ENCODE results near the gene RIPPLY2.
A peak's percentile ranks its signal among the peaks of the same experiment; 100 is the strongest.
"Not testable (repeated sequence)": the region's sequence is repeated elsewhere in the genome, so short reads cannot be mapped to it uniquely, and the experiment has no call there.

RIPPLY2 gene

DNA sequence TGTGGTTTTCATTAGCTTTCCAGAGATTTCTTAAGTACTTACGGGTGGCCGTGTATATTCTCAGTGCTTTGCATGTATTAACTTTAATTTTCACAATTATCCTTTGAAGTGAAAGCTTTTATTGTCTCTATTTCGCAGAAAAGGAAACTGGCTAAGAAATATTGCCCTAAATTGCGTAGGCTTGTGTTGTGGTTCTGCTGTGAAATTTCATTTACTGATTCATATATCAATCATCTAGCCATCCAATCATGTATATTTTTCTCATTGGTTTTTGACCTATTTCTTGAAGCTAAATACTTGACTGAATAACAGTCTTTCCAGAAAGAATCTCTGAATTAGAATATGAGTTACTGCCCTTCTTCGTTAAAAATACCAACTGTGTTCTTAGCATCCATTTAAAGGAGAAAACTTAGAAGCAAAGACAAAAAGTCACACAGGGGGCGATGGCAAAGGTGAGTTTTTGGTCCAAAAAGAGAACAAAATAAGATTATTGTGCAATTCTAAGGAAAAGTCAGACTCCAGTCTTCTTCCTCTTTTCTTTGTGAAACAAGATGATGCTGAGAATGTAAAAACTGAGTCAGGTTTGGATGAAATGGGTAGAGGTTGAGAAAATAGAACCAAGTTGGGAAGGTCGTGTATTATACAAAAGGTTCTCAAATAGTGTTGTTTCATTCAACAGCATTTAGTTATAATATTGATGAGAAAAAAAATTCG lies 7.8 kb downstream of the RIPPLY2 start:
- no peak for DNase-seq

DNA sequence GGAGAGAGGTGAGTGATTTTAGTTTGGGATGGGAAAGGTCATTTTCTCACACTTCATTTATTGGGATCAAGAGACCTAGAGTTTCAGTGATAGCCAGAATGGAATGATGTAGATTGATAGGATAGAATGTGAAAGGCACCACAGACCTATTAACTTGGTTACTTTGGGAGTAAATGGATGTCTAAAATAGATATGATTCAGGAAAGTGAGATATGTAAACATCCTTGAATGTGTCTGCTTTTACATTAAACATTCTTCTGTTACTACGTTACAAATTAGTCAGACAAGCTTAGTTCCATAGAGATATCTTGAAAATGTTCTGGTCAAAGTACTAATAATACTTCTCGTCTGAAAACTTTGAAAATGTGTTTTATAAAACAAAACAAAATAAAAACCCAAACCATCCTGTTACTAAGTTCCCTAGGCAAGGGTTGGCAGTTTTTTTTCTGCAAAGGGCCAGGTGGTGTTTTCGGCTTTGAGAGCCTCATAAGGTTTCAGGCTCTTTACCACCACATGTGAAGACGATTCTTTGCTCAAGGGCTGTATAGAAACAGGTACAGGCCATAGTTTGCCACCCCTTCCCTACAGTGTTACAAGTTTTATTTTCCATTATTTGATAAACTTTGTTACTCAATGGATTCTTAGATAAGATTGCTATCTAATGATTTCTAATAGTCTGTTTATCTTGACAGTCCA lies 9.8 kb downstream of the RIPPLY2 start:
- no peak for DNase-seq

DNA sequence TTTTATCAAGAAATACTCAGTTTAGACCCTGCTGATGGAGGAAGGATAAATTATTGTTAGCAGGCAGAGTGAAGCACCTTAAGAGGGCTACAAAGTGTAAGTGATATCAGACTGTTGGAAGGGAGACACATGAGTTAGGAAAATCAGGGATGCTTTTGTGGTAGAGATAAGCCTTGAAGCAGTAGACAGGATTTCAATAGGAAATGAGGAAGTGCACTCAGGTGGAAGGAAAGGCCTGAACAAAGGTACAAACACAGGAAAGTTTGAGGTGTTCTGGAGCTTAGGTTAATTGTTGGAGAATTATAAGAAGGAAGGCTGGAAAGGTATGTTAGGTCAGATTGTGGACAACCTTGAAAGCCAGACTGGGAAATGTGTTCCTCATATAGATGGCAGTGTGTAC lies 13.9 kb downstream of the RIPPLY2 start:
- DNase-seq, result no peak

DNA sequence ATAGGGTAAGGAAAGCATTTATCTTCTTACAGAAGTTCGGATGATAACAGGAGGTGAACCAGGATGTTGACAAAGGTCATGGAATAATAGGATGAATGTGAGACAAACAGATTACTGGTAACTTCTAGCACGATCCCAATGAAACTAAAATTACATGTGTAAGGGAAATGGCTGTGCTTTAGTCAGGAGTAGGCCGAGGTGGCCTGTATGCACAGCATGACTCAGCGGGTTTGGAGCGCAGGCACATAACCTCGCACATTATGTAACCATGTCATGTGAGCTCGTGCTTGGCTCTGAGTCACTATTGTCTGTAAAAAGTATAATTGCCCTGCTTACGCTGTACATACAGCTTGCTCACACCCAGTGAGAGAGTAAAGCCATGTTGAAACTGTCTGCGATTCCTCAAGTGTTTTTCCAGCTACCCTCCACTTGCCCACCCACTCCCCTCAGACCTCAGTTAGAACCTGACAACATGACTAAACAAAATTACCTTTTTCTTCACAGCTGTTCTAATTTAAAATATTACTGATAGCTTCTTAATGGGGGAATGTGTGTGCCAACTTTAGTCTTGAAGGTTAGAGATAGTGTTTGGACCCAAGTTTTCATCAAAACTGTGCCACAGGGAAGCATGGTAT lies 14.5 kb downstream of the RIPPLY2 start:
- peak in 1 of 2 experiments; percentile 9 for DNase-seq

DNA sequence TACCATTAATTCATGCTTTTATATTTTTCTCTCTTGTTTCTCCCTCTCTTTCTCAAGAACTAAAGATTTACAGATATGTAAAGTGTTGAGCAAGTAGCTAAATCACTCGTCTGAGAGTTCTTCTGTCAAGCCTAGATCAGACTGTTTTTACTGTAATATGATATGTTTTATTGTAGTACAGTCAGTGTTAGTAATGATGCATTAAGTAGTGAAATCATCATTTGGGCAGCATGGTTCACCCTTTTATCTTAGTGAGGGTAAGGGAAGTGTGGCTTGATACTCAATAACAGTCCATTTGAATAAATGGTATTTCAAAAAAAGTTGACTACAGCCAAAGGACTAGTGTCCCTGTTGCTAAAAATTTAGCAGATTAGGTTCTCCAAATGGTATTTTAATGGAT lies 15.5 kb downstream of the RIPPLY2 start:
- DNase-seq, result no peak

DNA sequence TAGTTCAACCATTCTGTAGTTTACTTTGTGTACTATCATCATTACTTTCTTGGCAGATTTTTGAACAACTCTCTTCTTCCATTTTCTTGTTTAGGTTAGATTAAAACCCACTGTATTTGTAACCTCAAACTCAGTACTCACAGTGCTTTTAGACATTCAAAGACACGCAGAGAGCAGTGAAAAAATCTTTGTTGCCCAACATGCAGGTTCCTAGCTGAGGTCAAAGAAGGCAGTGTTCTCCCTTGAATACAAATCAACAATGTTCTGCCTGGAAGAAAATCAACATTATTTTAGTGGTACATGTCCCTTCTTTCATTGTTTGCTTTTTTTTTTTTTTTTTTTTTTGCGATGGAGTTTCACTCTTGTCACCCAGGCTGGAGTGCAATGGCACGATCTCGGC lies 17.5 kb downstream of the RIPPLY2 start:
- no peak for DNase-seq

DNA sequence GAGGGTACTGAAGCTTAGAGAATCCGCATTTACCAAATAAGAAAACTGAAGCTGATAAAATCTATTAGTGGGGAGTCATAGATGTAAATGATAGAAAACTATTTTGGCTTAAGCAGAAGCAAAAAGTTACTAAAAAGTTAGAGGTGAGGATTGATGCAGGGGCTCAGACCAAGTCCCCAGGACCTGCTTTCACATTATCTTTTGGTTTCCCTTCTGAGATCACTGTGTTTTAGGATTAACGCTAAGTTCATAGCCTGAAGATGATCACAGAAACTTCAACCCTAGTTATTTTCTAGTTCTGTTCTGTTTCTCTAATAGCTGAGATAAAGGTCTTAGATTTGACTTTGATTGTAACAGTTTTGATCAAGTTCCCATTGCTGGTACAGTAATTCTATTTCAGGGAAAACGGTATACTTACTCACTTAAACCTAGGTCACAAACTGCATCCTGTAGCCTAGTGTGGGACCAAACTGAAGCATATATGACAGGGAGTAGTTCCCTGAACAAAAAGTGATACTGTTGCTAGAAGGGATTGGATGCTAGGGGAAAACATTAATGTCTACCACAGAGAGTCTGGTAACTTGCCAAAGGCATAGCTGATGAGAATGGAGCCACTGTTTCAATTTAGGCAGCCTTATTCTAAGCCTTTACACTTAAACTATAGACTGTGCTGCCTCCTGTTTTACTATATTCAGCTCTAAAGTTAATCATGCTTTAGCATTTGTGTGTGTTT lies 19.4 kb downstream of the RIPPLY2 start:
- DNase-seq, result no peak

DNA sequence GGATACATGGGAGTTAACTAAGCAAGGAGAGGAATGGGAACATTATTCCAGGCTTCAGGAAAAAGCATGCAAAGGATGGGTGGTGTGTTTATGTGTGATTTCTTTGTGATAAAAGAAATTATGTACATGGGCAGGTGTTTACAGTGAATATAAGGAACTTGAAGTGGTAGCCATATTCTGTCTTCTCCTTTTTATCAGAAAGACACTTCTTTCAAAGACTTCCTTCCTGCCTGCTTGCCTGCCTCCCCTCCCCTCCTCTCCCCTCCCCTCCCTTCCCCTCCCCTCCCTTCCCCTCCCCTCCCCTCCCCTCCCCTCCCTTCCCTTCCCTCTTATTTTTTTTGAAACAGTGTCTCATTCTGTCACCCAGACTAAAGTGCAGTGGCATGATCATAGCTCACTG lies 20.7 kb downstream of the RIPPLY2 start:
- DNase-seq, result no peak

DNA sequence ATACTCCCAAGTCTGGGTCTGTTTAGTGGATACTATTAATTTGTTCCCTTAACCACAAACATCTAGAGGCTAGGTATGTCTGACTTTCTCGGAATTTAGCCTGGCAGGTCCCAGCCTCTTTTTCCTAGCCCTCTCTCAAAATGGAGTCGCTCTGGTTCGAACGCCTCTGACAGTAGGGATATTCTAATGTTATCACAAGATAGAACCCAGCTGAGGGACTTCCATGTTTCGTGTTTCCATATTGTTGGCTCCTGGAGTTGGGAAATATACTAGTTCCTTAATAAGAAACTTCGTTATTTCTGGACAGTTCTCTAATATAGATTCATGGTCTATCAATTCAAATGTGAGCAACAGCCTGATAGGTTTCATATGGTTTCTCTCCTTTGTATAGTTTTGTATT lies 22.7 kb downstream of the RIPPLY2 start:
- no peak for DNase-seq

DNA sequence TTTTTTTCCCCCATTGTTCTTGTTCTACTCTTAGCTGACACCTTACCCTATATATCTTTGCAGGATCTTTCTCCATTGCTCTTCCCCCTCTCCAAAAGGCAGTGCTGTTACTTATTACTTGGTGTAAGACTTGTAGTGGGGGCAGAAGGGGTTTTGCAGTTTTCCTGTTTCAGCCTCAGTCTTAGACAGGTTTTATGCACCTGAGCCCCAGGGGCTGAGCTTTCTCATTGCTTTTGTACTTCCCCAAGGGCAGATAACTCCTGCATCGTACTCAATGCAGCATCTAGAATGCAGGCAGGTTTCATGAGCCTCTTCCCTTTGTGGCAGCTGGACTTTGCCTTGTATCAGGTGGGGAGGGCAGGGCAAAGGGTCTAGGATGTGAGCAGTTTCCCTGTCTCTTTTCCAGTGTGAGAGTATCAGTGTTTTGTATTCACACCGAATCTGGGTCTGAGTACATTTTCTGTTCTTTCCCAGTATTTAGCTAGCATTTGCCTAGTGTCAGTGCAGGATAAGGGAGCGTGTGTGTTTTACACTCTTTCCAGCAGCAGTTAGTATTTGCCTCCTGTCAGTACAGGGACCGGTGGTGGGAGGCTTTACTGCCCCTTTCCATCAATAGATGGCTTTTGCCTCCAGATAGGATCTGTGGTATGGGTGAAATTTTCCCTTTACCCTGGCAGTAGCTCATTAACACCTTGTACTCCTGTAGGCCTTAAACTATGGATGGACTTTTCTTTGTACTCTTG lies 25.9 kb downstream of the RIPPLY2 start:
- DNase-seq, result no peak

DNA sequence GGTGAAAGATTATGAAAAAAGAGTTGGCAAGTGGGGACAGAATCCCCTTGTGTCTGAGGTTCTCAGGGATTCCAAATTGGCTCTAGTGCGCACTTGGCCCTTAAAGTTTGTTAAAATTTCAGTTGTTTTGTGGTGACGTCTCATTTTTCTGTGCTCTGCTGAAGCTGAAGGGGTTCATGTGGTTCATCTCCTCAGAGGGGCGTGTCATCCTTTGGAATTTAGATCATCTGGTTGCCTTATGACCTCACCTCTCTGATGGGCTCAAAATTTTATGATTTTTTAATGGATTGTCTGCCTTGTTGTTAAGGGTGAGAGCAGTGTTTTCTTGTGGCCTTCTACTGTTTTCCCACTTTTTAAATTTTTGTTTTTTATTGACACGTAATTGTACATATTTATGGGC lies 26.6 kb downstream of the RIPPLY2 start:
- no peak for DNase-seq

DNA sequence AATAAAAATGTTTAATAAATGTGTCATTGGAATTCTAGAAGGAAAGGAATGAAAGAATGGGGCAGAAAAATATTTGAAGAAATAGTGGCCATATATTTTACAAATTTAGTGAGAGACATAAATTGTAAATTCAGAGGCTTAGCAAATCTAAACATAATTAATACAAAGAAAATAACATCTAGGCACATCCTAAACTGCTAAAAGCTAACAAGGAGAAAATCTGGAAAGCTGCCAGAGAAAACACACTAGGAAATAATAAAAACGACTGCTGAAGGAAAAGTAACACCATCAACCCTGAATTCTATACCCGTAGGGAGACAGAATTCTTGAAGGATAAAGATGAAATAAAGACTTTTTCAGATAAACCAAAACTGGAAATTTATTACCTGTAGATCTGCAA lies 30.1 kb downstream of the RIPPLY2 start:
- no peak for DNase-seq

DNA sequence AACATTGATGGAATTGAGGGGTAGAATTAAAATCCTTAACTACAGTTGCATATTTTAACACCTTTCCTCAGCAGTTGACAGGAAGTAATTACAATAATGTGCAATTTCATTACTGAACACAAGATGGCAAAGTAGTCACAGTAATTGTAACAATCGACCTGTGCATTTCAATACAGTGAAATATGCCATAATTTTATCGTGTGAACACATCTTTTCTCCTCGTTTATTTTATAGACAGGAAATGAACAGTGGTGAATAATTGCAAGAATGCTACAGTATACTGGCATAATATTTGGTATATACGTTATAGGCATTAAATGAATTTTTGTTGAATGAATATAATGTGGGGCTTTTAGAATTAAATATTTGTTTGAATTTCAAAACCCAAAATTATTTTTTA lies 31.4 kb downstream of the RIPPLY2 start:
- DNase-seq, result no peak

DNA sequence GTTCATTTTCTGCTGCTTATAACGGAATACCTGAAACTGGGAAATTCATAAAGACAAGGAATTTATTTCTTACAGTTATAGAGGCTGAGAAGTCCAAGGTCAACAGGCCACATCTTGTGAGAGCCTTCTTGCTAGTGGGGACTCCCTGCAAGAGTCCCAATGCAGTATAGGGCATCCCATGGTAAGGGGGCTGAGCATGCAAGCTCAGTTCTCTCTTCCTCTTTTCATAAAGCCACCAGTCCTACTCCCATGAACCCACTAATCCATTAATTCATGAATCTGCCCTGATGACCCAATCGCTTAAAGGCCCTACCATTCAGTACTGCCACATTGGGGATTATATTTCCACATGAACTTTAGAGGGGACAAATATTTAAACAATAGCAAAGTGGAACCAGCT lies 32.8 kb downstream of the RIPPLY2 start:
- no peak for DNase-seq

DNA sequence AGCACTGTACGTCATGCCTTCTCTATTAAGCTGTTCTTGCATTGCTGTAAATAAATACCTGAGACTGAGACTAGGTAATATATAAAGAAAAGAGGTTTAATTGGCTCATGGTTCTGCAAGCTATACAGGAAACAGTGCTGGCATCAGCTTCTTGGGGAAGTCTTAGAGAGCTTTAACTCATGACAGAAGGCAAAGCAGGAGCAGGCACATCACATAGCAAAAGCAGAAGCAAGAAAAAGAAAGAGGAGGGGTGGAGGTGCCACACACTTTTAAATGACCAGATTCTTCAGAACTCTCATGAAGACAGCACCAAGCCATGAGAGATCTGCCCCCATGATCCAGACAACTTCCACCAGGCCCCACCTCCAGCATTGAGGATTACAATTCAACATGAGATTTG lies 36.5 kb downstream of the RIPPLY2 start:
- no peak for DNase-seq

DNA sequence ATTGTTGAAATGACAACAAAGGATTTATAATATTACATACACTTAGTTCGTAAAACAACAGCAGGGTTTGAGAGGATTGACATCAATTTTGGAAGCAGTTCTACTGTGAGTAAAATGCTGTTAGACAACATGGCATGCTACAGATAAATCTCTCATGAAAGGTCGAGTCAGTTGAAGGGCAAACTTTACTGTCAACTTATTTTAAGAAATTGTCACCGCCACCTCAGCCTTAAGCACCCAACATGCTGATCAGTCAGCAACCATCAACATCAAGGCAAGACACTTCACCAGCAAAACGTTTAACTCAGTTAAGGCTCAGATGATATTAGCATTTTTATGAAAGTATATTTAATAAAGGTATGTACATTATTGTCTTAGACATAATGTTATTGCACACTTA lies 37.4 kb downstream of the RIPPLY2 start:
- no peak for DNase-seq

DNA sequence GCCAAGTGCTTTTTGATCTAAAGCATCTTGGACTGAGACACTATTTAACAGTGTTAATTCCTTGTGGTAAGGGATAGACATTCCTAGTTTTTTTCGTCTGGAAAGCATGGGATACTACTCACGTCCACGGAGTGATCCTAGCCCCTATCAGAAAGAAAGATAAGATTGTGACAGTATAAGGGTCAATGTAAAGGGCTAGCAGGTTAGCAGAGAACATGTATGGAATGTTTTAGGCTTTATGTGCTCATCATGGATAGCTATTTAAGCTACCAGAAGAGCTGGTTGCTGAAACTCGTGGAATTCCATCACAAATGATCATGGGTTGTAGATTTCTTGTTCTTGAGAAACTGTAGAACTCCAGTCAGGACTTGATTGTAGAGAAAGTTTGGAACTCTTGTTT lies 38.4 kb downstream of the RIPPLY2 start:
- DNase-seq, result no peak

DNA sequence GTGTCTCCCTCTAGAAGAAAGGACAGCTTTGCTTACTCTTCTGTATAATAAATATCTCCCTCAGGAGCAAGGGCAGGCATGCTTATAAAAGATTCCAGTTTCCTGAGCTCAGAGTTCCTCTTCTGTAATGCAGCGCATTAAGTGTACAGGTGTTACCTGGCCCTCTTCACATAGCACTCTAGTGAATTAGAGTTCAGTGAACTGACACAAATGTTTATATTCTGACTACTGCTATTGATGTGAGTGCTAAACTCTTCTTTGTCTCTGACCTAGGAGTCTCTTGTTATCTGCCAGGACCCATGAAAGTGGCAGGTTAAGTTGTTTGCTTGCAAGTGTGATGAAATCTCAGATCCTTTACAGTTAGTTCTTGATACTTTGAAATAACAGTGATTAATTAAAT lies 39.9 kb downstream of the RIPPLY2 start:
- peak in 1 of 2 experiments; percentile 58 for DNase-seq

DNA sequence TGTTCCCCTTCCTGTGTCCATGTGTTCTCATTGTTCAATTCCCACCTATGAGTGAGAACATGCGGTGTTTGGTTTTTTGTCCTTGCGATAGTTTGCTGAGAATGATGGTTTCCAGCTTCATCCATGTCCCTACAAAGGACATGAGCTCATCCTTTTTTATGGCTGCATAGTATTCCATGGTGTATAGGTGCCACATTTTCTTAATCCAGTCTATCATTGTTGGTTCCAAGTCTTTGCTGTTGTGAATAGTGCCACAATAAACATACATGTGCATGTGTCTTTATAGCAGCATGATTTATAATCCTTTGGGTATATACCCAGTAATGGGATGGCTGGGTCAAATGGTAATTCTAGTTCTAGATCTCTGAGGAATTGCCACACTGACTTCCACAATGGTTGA lies 43.9 kb downstream of the RIPPLY2 start:
- DNase-seq, result not testable (repeated sequence)

DNA sequence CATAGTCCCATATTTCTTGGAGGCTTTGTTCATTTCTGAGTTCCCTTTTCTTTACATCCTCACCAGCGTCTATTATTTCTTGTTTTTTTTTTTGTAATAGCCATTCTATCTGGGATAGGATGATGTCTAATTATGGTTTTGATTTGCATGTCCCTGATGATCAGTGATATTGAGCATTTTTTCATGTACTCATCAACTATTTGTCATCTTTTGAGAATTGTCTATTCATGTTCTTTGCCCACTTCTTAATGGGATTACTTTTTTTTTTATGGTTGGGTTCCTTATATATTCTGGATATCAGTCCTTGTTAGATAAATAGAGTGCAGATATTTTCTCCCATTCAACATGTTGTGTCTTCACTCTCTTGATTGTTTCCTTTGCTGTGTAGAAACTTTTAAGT lies 48.5 kb downstream of the RIPPLY2 start:
- no peak for DNase-seq

DNA sequence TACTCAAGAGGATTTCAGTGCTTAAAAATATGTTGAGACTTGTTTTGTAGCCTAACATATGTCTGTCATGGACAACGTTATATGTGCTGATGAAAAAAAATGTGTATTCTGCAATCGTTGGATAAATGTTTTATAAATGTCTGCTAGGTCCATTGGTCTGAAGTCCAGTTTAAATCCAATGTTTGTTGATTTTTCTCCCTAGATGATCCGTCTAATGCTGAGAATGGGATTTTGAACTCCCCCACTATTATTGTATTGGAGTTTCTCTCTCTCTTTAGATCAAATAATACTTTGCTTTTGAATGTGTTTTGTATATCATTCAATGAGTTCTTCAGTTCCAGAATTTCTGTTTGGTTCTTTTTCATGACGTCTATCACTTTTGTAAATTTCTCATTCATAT lies 51.2 kb downstream of the RIPPLY2 start:
- DNase-seq, result no peak

DNA sequence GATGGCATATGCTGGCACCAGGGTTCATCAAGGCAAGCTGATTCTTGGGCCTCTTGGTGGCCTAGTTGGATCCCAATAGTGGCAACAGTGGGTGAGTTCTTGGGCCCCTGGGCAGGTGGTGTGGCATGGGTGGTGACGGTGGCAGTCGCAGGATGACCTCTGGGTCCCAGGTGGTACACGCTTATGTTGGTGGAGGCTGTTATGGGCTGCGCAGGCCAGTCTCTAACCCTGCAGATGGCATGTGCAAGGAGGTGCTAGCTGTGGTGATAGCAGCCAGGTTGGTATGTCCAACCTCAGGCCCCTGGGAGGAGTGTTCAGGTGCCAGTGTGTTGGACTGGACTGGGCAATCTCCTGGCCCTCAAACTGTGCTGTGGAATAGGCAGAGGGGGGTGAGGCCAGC lies 52.5 kb downstream of the RIPPLY2 start:
- no peak for DNase-seq

All from NCI-H187 (cell line).